Measurements from ENCODE around the gene CAV2.

CAV2 gene

DNA sequence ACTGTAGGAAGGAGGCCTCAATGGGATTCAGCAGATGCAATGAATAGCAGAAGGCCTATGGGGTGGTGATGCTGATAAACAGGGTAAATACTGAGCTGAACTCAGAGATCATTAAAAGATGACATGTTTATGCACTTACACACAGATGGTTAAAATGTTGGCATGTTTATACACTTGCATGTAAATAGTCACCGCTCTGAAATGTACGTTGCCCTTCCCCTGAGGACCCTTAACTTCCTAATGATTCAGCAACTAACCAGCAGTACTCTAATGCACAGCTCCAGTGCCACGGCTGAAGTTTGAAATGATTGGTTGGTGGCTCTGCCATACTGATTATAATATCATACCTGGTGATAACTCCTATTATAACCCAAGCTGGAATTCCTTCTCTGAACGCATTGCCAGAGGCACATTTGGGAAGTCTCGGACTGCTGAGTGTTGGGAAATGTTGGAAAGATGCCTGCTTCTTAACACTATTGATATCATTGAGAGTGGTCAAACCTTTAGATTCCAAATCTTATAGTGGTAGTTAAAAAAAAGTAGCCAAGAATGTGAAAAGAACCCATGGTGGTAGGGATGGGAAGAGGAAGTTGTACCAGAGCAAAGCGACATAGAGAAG lies 21.6 kb downstream of the CAV2 start:
- TF ChIP-seq, protein P1, sequence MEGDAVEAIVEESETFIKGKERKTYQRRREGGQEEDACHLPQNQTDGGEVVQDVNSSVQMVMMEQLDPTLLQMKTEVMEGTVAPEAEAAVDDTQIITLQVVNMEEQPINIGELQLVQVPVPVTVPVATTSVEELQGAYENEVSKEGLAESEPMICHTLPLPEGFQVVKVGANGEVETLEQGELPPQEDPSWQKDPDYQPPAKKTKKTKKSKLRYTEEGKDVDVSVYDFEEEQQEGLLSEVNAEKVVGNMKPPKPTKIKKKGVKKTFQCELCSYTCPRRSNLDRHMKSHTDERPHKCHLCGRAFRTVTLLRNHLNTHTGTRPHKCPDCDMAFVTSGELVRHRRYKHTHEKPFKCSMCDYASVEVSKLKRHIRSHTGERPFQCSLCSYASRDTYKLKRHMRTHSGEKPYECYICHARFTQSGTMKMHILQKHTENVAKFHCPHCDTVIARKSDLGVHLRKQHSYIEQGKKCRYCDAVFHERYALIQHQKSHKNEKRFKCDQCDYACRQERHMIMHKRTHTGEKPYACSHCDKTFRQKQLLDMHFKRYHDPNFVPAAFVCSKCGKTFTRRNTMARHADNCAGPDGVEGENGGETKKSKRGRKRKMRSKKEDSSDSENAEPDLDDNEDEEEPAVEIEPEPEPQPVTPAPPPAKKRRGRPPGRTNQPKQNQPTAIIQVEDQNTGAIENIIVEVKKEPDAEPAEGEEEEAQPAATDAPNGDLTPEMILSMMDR (IDR thresholded peaks at IDR 0.05; ENCODE audit: low read depth, low read length, poor library complexity, severe bottlenecking): no peak
- no peak for TF ChIP-seq EZH2phosphoT487 (IDR thresholded peaks at IDR 0.05; ENCODE audit: borderline replicate concordance, low read length)
- no peak overlapping the region for H3K4me3 ChIP-seq (ENCODE audit: low read length)
- H3K4me1 ChIP-seq (ENCODE audit: control insufficient read depth, low read length): peaks cover 14% of the 10 kb centered on the region
- no peaks in the 10 kb centered on the region for H4K20me1 ChIP-seq (ENCODE audit: control insufficient read depth, insufficient read depth, low read depth, low read length)
- no peaks in the 10 kb centered on the region for H3K79me2 ChIP-seq (ENCODE audit: control insufficient read depth, low read length)
- no peaks in the 10 kb centered on the region for H3K9me2 ChIP-seq (replicated peaks; ENCODE audit: control insufficient read depth, low read length)
- no peak overlapping the region for H3K4me2 ChIP-seq (ENCODE audit: low read length)
- H3K9me3 ChIP-seq (ENCODE audit: control insufficient read depth, insufficient read depth, low read length): no peaks in the 10 kb centered on the region
- no peaks in the 10 kb centered on the region for H3K36me3 ChIP-seq (ENCODE audit: control insufficient read depth, low read length)
- no peaks in the 10 kb centered on the region for H3F3A ChIP-seq (ENCODE audit: control insufficient read depth, insufficient read depth)
- no peak overlapping the region for H3K27ac ChIP-seq (ENCODE audit: low read depth, low read length)
- H3K27me3 ChIP-seq (ENCODE audit: control insufficient read depth, low read length): peaks cover 43% of the 10 kb centered on the region

DNA sequence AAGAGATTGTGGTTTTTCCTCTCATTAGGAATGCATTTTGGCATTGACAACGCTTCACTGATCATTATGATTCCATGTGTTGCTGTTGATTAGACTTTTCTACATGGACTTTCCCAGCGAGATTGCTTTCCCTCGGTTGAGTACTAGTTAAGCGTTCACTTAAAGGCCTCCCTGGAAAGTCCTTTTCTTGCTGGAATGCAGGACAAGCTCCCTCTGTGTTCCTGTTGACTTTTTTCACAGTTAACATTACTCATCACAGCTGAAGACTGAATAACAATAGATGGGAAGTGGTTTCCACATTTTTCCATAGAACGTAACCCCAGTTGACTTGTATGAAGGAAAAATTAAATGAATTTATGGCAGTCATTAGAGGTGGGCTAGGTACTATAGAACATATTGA lies 22.7 kb downstream of the CAV2 start:
- Histone ChIP-seq H3K79me2 (ENCODE audit: control insufficient read depth, low read length) (no peaks in the 10 kb centered on the region), H3K4me2 (ENCODE audit: low read length) (no peak overlapping the region), H3F3A (ENCODE audit: control insufficient read depth, insufficient read depth) (no peaks in the 10 kb centered on the region), H4K20me1 (ENCODE audit: control insufficient read depth, insufficient read depth, low read depth, low read length) (no peaks in the 10 kb centered on the region), H3K9me2 (replicated peaks; ENCODE audit: control insufficient read depth, low read length) (no peaks in the 10 kb centered on the region), H3K4me3 (ENCODE audit: low read length) (no peak overlapping the region), H3K27me3 (ENCODE audit: control insufficient read depth, low read length) (peaks cover 54% of the 10 kb centered on the region), H3K36me3 (ENCODE audit: control insufficient read depth, low read length) (no peaks in the 10 kb centered on the region), H3K27ac (ENCODE audit: low read depth, low read length) (no peak overlapping the region), H3K9me3 (ENCODE audit: control insufficient read depth, insufficient read depth, low read length) (no peaks in the 10 kb centered on the region), H3K4me1 (ENCODE audit: control insufficient read depth, low read length) (peaks cover 18% of the 10 kb centered on the region)
- no peak for TF ChIP-seq EZH2phosphoT487 (IDR thresholded peaks at IDR 0.05; ENCODE audit: borderline replicate concordance, low read length)
- TF ChIP-seq, protein P1 (IDR thresholded peaks at IDR 0.05; ENCODE audit: low read depth, low read length, poor library complexity, severe bottlenecking): no peak

DNA sequence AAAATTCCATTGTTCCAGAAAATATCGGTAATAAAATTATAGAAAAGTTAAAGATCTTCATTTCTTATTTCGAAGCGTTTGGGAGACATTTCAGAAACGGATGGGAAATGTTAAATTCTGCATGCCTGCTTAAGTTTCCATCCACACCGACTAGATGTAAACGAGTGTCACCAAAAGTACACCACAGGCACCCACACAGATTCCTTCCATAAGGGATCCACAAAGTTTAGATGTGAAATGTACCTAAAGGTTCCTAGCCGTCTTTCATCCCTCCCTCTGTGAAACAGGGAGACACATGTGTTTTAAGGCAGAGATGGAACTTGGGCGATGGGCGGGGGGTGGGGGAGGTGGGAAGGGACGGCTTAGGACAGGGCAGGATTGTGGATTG lies 24.7 kb downstream of the CAV2 start:
- Histone ChIP-seq H3K4me2 (ENCODE audit: low read length) (no peak overlapping the region), H3K79me2 (ENCODE audit: control insufficient read depth, low read length) (no peaks in the 10 kb centered on the region), H3K36me3 (ENCODE audit: control insufficient read depth, low read length) (no peaks in the 10 kb centered on the region), H3K27me3 (ENCODE audit: control insufficient read depth, low read length) (peaks cover 66% of the 10 kb centered on the region), H3K4me1 (ENCODE audit: control insufficient read depth, low read length) (peaks cover 18% of the 10 kb centered on the region), H3F3A (ENCODE audit: control insufficient read depth, insufficient read depth) (no peaks in the 10 kb centered on the region), H3K9me2 (replicated peaks; ENCODE audit: control insufficient read depth, low read length) (no peaks in the 10 kb centered on the region), H4K20me1 (ENCODE audit: control insufficient read depth, insufficient read depth, low read depth, low read length) (no peaks in the 10 kb centered on the region), H3K27ac (ENCODE audit: low read depth, low read length) (no peak overlapping the region), H3K9me3 (ENCODE audit: control insufficient read depth, insufficient read depth, low read length) (no peaks in the 10 kb centered on the region), H3K4me3 (ENCODE audit: low read length) (no peak overlapping the region)
- TF ChIP-seq, protein P1 (IDR thresholded peaks at IDR 0.05; ENCODE audit: low read depth, low read length, poor library complexity, severe bottlenecking): no peak
- TF ChIP-seq EZH2phosphoT487 (IDR thresholded peaks at IDR 0.05; ENCODE audit: borderline replicate concordance, low read length): no peak

Measured in DOHH2 (cell line).